Left renal pelvis (tissue), 4 donors: ENCODE data around the gene PRTN3. TPM values are rescaled to one million over a fixed set of nuclear protein-coding genes. Genes with fewer than 3 reads are reported as not detected.
"Not testable (repeated sequence)": the region's sequence is repeated elsewhere in the genome, so short reads cannot be mapped to it uniquely, and the experiment has no call there.

Source experiments
- DNase-seq, 4 donors: peaks; one replicate each; pipeline ENCODE4 v3.0.0-alpha.2; 2013; ENCODE audit warnings: low read depth in 4 of 4, low spot score in 3 of 4
- polyA plus RNA-seq, 4 donors: library from polyadenylated mRNA; unstranded; fragments of 120-200 nt; gene quantifications; one replicate each; pipeline ENCODE4 v1.2.1, GENCODE V29; 2013; ENCODE audit not compliant: insufficient read length in 4 of 4

PRTN3 gene
- polyA plus RNA-seq, 4 donors: 0.59 to 2.0 (median 1.0) TPM

DNA sequence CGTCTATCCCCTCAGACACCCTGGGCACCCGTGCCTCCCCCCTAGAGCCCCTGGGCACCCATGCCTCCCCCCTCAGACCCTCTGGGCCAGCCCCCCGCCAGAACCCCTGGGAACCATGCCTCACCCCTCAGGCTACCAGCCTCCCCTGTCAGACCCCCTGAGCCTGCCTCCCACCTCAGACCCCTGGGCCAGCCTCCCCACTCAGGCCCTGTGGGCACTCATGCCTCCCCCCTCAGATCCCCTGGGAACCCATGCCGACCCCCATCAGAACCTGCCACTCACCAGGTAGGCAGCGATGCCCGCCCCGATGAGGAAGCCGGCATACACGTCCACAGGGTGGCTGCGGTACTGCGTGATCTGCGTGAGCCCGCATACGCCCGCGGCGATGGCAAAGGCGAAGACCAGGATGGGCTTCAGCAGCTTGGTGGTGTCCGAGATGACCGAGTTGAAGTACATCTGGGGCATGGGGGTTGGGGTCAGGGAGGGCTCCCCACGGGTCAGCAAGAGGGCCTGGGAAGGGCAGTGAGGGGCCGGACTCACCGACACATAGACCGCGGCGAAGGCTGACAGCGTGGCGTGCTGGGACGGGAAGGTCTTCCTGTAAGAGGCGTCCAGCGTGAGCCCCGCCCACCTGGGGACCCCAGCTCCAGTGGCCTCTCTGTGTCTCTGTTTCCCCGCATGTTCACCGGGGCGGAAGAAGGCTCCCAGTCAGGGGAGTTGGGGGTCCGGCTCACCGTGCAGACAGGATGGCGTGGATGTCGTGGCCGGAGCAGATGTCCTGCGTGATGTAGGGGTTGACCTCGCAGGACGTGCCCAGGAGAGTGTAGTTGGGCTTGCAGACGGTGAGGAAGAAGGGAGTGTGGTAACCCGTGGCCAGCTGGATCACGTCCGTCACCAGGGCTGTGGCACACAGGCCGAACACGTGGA lies 26.4 kb upstream of the PRTN3 start:
- no peak for DNase-seq

DNA sequence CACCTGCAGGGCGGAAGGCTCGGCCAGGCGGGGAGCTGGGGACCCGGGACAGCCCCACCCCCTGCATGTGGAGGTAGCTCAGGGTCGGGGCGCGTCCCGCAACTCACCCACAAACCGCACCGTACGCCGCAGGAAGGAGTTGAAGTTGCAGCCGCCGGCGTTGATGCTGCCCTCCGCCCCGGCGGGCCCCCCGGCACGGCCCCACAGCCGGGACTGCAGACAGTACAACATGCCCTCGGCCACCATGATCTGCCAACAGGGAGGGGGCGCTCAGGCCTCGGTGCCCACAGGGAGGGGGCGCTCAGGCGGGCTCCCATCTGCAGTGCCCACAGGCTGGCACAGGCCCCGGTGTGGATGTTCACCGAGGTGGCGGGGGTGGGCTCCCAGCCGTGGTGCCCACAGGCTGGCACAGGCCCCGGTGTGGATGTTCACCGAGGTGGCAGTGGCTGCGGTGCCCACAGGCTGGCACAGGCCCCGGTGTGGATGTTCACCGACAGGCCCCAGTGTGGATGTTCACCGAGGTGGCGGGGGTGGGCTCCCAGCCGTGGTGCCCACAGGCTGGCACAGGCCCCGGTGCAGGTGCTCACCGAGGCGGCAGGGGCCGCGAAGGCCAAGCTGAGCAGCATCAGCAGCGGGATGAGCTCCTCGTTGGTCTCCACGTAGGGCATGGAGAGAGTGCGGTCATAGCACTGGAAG lies 25.6 kb upstream of the PRTN3 start:
- DNase-seq: no peak

DNA sequence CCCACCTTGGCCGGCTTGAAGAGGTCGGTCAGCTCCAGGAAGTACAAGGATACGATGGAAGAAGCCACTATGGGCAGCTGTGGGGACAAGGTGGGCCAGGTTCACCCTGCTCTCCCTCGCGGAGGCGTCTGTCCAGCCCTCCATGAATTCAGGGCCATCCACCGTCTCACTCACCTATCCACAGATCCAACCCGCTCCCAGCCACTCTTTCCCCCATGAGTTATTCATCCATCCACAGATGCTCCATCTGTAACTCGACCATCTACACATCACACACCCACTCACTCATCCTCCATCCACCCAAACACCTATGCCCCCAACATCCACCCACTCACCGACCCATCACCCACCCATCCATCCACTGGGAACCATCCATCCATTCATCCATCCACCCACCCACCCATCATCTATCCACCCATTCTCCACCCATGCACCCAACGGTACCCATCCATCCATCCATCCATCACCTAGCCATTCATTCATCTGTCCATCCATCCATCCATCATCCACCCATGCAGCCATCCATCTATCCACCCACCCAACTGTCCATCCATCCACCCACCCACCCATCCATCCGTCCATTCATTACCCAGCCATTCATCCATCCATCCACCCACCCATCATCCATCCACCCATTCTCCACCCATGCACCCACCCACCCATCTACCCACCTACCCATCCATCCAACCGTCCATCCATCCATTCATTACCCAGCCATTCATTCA lies 24.9 kb upstream of the PRTN3 start:
- DNase-seq: no peak

DNA sequence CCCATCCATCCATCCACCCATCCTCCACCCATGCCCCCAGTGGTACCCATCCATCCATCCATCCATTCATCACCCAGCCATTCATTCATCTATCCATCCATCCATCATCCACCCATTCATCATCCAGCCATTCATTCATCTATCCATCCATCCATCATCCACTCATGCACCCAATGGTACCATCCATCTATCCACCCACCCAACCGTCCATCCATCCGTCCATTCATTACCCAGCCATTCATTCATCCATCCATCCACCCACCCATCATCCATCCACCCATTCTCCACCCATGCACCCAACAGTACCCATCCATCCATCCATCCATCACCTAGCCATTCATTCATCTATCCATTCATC lies 24.3 kb upstream of the PRTN3 start:
- no peak for DNase-seq

DNA sequence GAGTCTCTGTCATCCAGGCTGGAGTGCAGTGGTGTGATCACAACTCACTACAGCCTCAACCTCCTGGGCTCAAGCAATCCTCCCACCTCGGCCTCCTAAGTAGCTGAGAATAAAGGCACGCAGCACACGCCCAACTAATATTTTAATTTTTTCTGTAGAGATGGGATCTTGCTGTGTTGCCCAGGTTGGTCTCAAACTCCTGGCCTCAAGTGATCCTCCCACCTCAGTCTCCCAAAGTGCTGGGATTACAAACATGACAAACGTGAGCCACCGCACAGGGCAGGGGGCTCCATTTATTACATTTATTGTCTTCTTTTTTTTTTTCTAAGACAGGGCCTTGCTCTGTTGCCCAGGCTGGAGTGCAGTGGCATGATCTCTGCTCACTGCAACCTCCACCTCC lies 20.6 kb upstream of the PRTN3 start:
- not testable (repeated sequence) for DNase-seq

DNA sequence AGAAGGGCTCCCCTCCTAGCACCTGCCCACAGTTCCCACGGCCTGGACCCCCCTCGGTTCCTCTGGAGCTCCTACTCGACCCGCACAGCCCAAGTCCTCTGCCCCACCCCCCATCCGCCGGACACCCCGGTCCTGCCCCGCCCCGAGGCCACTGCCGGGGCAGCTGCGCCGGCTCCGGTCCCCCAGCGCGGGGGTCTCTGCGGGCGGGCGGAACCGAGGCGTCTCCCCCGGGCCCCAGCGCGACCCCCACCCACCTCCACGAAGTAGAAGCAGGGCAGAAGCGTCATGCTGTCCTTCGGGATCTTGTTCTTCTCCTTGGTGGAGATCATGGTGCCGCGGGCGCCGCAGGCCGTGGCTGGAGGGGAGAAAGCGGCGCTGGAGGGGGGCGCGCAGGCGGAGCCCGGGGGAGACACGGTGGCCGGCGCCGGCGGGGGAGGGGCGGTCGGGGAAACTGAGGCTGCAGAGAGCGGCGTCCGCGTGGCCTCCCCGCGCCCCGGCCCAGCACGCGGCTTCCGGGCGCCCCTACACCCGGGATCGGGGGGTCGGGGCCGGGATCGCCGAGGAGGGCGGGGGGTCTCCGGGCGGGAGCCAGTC lies 19.5 kb upstream of the PRTN3 start:
- DNase-seq: no peak

DNA sequence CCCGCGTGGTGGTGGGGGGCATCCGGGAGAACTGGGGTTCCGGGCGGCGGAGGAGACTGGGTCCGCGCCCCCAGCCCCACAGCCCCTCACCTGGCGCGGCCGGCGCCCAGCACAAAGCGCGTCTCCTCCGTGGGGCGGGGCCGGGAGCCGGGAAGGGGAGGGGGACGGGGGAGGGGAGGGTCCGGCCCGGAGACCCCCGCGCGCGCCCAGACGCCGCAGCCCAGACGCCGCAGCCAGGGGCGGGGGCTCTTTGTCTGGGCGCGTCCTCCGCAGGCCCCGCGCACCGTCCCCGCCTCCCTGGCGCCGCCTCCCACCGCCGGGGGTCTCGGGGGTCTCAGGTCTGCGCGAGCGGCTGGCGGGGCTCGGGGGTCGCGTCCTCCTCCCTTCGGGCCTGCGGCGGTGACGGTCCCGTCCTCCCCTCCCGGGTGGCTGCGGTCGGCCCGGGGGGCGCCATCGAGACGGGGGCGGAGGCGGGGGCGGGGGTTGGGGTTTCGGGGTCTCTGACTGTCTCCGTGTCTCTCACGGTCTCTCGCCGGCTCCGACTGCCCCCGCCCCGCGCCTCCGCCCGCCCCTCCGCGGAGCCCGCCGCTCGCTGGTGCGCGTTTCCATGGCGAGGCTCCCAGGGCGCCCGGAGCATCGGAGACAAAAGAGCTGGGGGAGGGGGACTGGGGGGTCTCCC lies 18.8 kb upstream of the PRTN3 start, which contains the start of gene PLPPR3:
PLPPR3 (minus strand) TSS at position 131 of the 679 bp plus-strand sequence. CDS start 396 bp downstream, outside the sequence.
- no peak for DNase-seq

DNA sequence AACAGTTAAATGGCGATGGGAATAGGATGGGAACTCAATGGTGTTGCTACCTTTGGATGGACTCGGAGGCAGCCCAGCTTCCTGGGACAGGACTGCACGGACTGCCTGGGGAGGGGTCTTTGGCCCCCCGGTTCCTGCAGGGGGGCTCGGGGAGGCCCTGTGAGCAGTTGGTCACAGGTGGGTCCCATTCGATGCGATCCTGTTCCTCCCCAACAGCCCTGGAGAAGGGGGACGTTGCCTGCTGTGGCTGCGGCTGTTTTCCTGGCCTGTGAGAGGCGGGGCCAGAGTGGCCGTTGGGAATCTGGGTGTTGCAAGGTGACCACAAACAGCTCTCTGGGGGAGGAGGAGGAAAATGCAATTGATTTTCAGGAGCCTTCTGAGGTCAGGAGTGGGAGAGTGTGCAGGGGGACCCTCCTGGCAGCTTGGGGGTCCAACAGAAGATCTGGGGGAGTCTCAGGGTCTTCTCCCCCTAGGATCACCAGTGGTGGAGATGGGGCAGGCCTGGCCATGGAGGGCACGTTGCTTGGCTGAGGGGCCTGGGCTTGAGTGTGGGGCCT lies 17.2 kb upstream of the PRTN3 start:
- no peak for DNase-seq

DNA sequence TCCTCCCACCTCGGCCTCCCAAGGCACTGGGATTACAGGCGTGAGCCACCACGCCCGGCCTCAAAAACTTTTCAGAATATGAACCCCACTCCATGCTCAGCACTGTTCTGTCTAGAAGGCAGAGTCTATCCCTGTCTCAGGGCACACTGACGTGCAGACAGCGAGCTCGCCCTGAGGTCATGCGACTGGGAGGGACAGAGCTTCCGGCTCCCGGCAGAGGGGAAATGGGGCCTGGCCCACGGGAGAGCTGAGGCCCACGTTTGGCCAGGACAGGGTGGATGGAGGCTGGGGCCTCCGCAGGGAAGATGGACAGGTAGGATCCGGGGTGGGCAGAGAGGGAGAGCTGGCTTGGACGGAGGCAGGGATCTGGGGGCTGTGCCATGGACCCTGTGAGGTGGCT lies 15.9 kb upstream of the PRTN3 start:
- DNase-seq: no peak

DNA sequence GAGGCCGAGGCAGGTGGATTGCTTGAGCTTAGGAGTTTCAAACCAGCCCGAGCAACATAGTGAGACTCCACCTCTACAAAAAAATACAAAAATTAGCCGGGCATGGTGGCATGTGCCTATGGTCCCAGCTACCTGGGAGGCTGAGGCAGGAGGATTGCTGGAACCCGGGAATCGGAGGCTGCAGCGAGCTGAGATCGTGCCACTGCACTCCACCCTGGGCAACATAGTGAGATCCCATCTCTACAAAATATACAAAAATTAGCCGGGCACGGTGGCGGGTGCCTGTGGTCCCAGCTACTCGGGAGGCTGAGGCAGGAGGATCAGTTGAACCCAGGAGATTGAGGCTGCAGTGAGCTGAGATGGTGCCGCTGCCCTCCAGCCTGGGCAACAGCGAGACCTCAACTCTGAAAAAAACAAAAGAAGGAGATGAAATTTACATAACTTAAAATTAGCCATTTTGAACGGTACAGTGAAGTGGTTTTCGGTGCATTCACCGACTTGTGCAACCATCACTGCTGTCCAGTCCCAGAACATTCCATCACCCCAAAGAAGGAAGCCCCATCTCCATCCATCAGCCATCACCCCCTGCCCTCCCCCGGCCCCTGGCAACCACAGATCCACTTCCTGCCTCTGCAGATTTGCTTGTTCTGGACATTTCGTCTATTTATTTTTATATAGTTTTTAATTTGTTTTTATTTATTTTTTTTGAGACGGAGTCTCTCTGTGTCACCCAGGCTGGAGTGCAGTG lies 14.7 kb upstream of the PRTN3 start:
- no peak for DNase-seq

DNA sequence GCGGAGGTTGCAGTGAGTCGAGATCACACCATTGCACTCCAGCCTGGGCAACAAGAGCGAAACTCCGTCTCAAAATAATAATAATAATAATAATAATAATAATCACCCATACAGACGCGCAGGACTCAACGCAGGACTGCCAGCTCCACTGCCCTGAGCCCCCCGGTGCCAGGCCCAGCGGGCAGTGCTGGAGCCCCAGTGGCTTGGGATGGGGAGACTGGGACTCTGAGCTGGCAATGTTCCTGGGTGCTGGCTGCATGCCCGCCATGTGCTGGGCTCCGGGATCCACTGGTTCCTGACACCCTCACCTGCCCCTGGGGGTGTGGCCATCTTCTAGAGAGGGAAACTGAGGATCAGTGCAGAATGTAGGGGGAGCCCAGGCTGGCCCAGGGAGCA lies 13.5 kb upstream of the PRTN3 start:
- no peak for DNase-seq

DNA sequence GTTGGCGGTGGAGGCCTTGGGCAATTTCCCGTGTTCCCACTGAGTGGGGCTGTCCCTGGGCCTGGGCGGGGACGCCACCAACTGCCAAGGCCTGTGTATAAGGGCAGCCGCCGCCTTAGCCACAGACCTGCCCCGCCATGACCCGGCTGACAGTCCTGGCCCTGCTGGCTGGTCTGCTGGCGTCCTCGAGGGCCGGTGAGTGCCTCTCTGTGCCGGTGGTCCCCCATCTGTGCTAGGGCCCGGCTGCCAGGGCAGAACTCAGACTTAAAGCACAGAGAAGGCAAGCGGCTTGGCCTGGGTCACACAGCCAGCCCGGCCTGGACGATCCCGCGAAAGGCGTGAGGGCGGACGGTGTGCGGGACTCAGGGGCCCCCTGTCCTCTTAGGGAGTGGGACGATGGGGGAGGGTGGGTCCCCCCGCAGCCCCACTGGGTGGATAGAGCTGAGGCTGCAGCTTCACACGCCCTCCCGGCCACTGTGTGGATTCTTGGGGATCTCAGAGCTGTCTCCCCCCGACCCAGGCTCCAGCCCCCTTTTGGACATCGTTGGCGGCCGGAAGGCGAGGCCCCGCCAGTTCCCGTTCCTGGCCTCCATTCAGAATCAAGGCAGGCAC lies 13.0 kb upstream of the PRTN3 start, which contains the start of gene AZU1:
AZU1 (plus strand) TSS at position 128 of the 612 bp plus-strand sequence; CDS start at position 138, 10 bp downstream.
- DNase-seq: no peak

DNA sequence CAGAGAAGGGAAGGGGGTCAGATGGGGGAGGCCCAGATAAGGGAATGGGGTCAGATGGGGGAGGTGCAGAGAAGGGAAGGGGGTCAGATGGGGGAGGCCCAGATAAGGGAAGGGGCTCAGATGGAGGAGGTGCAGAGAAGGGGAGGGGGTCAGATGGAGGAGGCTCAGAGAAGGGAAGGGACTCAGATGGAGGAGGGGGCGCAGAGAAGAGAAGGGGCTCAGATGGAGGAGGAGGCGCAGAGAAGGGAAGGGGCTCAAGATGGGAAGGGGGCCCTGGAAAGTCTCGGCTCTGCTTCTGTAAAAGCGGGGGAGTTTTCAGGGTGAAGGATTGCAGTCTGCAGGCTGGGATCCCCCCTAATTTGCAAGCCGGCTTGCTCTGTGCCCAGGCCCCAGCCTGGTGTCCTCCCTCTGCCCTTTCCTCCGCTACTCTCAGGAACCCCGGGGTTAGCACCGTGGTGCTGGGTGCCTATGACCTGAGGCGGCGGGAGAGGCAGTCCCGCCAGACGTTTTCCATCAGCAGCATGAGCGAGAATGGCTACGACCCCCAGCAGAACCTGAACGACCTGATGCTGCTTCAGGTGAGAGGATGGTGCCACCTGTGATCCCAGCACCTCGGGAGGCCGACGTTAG lies 11.6 kb upstream of the PRTN3 start:
- no peak for DNase-seq

DNA sequence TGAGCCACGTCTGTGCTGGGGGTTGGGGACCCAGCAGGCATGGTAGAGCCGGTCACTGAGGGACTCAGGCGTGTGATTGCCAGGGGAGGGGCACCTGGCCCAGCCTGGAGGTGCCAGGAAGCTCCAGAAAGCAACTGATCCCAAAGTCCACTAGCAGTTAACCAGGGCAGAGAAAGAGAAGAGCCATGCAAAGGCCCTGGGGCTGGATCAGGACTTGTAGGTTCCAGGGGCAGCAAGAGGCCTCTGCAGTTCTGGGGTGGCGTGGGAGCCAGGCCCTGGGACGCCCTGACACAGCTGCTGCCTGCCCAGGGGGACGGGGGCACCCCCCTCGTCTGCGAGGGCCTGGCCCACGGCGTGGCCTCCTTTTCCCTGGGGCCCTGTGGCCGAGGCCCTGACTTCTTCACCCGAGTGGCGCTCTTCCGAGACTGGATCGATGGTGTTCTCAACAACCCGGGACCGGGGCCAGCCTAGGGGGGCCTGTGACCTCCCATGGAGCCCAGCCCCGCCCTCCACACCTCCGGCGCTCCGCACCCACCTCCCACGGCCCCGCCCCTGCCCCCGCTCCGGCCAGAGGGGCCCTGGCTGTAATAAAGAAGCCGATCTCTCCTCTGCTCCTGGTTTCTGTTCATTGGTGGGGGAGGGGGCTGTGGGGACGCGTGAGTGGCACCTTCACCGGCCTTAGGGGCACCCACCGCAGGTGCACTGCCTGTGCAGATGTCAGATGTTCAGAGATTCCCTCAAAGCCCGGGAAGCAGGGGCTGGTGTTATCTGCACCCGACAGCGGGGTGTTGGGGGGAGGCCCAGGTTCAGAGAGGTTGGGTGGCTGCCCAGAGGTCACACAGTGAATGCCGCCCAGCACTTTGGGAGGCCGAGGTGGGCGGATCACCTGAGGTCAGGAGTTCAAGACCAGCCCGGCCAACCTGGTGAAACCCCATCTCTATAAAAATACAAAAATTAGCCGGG lies 9.1 kb upstream of the PRTN3 start:
- no peak for DNase-seq

DNA sequence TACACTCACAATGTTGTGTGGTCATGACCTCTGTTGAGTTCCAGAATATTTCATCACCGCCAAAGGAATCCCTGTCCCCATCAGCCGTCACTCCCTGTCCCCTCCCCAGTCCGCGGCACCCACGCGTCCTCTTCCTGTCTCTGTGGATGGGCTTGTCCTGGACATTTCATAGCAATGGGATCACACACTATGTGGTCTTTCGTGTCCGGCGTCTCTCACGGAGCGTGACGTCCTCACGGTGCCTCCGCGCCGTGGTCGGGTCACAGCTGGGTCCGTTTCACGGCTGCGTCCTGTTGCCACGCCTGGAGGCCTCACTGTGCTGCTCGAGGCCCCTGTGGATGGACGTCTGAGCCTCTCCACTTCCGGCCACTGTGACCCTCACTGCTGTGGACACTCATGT lies 6.6 kb upstream of the PRTN3 start:
- DNase-seq: no peak

DNA sequence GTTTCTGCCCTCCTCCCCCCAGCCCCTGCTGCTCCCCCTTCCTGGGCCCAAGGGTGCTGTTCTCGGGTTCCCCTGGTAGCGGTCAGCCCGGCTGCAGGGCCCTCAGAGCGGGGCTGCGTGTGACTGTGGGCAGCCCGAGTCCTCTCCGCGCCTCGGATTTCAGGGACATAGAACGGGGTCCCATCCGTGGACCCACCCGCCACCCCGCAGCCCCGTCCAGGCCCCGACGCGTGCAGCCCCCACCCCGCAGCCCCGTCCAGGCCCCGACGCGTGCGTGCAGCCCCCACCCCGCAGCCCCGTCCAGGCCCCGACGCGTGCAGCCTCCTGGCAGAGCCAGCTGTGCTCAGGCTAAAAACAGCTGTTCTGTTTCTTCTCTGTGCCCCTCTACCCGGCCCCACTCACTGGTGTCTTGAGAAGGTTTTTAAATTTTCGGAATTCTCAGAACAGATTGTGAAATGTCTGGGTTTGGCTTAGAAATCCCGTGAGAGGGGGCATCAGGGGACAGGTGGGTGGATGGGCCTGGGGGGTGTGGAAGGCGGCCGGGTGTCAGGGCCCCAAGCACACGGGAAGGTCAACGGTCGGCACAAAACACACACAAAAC lies 5.5 kb upstream of the PRTN3 start:
- no peak for DNase-seq

DNA sequence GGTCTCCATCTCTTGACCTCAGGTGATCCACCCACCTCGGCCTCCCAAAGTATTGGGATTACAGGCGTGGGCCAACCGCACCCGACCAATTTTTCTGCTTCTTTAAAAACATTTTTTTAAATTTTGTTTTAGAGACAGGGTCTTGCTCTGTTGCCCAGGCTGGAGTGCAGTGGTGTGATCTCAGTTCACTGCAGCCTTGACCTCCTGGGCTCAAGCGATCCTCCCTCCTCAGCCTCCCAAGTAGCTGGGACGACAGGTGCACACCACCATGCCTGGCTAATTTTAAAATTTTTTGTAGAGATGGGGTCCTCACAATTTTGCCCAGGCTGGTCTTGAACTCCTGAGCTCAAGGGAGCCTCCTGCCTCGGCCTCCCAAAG lies 2.0 kb downstream of the PRTN3 start:
- DNase-seq: not testable (repeated sequence)
